GM21360 (cell line): ENCODE data around the gene CPEB2.

Experiments used
- ATAC-seq: cut with Tn5 transposase; IDR thresholded peaks from one replicate; pipeline ENCODE4 v1.9.1; 2021; ENCODE audit warnings: mild to moderate bottlenecking, moderate library complexity; ENCODE audit not compliant: unreplicated experiment

The CPEB2 gene

GRCh38 chr4:15007201-15007600 is 4.9 kb downstream of the CPEB2 start:
- ATAC-seq = no peak

- no peak for ATAC-seq
These were observed 7.8 kb downstream of the CPEB2 start for GRCh38 chr4:15010038-15010585.

DNA sequence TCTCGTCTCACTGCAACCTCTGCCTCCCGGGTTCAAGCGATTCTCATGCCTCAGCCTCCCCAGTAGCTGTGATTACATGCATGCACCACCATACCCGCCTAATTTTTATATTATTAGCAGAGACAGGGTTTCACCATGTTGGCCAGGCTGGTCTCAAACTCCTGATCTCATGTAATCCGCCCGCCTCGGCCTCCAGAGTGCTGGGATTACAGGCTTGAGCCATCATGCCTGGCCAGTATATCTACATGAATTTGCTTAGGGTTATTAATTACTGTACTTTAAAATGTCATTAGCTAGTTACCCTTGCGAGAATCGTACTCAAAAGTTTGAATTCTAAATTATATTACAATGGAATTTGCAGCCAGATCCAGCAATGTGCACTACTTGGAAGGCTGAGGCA is 8.9 kb downstream of the CPEB2 start:
- no peak for ATAC-seq

- no peak for ATAC-seq
These were observed 9.9 kb downstream of the CPEB2 start for GRCh38 chr4:15012017-15012788.

DNA sequence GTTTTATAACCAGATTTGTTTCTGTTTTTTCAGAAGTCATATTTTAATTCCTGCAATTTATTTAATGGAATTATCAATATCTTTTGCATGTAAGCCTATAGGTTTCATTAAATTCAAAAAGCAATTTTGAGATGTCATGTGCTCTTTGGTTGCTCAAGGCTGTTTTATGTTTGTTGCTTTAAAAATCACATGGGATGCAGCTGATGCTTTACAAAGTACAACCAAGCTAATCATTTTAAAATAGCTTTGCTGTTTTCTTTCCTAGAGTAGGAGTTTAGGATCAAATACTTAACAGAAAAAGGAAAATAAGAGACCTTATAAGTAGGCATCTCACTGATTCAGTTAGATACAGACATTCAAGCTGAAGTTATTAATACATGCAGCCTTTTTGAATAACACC is 11.3 kb downstream of the CPEB2 start:
- ATAC-seq = no peak

- ATAC-seq = no peak
These were observed 12.9 kb downstream of the CPEB2 start for GRCh38 chr4:15015170-15015569.

GRCh38 chr4:15018361-15018760 is 16.1 kb downstream of the CPEB2 start:
- no peak for ATAC-seq

DNA sequence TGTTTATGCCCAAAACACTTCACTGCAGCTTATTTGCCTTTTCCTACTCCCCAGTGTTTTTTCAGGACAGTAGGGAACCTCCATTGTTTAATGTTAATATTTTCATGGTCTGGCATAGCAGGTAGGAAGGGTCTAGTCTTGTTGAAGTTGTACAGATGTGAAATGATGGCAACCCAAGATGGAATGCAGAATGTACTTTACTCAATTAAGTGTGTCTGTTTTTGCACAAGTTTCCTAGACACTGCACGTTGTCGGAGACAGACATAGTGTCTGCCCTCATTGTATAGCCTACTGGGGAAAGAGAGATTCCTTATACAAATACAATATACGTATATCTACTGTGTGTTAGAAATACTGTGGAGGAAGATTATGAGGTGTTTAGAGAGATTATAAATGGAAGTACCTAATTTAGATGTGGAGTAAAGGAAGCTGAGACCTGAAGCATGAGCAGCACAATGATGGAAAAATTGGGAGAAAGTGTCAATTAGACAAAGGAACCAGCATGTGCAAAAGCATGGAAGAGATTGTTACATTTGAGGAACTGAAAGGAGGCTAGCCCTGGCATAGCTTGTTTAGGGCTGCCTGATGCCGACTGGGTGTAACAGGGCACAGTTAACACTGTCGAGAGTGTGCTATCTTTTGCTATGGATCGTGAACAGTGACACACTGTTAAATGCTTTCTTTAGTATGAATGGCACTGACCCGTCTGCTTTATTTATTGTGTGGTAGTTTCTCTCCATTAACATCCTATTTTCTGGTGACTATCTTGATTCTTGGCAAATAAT is 18.4 kb downstream of the CPEB2 start:
- ATAC-seq = no peak

DNA sequence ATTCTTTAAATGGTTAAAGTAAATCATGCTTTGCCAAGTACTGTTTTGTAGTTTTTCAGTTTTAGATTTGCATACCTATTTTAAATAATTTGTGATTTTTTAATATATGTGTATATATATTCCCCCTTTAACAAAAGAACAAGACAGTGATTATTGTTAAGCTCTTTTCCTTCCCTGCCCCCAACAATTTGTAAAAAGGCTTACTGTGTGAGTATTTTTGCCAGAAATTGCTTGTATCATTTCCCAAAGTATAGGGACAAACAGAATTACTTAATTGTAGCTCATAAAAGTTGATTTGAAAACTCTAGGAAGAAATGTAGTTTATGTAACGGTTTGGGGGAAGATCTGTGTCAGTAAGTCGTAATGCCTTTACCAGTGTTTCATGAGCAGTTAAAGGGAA is 19.0 kb downstream of the CPEB2 start:
- no peak for ATAC-seq

- no peak for ATAC-seq
These were observed 19.7 kb downstream of the CPEB2 start for GRCh38 chr4:15021946-15022345.

- ATAC-seq = no peak
These were observed 22.1 kb downstream of the CPEB2 start for GRCh38 chr4:15024386-15024785.

GRCh38 chr4:15025693-15026092 is 23.4 kb downstream of the CPEB2 start:
- no peak for ATAC-seq

DNA sequence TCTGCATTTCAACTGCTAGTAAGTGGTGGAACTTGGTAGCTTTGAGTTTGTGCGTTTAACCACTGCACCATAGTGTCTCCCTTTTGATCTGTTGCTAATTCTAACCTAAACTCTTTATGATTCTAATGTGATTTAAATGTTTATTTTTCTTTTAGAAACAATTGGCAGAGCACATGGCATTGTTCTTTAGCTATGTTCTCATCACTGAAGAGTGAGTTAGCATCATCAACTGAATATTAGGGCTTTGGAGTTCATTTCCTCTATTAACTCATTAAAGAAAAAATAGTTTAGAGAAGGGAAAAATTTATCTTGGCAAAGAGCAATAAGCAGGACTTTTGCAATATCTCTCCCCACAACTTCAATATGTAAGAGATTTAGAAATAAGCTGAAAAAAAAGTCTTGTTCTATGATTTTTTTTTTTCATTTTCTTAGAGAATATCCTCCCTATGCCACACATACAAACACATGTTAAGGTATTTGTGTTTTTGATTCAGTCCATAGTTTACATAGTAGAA is 25.7 kb downstream of the CPEB2 start:
- no peak for ATAC-seq

GRCh38 chr4:15031197-15031596 is 28.9 kb downstream of the CPEB2 start:
- ATAC-seq = no peak

DNA sequence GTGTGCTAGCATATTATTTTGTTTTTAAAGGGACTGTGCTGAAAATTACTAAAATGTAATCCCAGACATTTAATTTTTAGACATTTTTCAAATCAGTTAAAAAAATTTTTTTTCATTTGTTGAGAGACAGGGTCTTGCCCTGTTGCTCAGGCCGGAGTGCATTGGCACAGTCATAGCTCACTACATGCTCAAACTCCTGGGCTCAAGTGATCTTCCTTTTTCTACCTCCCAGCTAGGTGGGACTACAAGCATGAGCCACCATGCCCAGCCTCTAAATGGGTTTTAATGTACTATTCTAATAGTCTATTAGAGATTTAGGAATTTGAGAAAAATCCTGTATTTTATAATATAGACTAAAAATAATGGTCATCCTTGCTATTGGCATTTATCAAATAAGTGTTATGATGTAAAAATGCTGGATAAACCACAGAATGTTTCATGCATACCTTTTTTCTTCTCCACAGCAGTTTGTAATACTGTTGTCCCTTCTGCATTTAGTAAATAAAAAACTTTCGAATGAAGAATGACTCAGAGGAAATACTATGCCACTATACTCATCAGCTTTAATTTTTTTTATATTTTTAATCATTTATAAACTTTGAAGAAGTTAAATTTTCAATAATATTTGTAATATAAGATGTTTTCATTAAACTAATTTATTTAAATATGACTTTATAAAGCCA is 29.9 kb downstream of the CPEB2 start:
- ATAC-seq = no peak

DNA sequence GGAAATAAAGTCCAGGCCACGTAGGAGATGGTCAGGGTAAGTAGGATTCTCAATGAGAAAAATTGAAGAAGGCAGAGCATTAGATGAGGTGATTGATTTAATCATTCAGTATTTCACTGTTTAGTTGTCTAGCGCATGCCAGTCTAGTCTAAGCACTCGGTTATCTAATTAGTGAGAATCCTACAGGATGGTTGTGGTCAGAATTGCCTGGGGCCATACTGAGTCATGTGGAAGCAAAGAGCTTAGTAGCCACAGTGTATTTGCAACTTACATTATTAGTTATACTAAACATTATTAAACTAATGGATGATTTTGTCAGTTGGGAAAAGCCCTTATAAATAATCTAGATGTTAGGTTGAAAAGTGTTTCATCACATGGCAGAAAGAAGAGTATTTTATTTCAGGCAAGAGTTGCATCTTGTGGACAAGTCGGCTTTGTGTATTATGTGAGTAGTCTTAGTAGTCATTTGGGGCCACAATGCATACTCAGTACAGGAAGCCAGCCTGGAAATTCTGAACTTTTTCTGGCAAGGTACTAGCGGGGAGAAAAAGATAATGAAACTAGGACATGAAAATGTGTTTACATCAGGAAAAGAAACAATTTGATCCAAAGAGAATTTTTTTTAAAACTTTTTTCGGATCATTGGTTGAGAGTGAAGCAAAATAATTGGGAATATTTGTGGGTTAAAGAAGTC is 31.9 kb downstream of the CPEB2 start:
- ATAC-seq = no peak

DNA sequence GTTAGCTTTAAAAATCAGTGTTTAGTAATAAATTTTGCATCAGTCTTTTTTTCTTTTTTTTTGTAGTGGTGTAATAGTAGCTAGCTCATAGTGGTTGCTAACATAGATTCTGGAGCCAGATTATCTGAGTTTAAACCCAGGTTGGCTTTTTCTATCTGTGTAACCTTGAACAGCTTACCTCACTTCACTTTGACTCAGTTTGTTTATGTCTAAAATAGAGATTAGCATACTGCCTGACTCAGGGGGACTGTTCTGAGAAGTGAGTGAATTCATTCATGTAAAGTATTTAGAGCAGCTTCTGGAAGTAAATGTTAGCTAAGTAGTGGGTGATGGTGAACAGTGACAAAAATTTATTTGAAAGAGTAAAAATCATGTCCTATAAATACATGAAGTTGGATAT is 32.9 kb downstream of the CPEB2 start:
- no peak for ATAC-seq

DNA sequence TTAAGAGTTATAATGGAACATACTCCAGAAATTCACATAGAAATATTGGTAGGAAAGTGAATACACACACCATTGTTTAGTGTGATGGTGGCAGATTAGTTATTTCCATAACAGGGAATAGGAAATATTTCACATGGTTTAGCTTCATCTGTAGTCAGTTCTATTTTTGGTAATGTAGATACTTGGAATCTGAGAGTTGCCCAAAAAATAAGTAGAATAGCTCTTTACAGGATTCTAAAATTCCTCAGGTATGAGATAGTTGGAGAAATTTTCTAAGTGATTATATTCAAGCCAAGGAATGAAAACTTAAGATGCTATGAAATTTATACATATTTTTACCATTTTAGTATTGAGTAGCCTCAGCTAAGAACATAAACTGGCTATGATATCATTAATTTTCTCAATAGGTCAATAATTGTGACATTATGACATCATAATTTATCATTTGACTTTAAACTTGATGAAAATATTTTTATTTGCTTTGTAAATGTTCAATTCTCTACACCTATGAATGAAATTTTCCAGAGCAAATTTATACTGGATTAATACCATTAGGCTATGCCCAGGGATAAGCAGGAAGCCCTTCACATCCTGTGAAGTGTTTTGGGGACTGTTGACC is 35.8 kb downstream of the CPEB2 start:
- no peak for ATAC-seq

GRCh38 chr4:15040916-15041463 is 38.7 kb downstream of the CPEB2 start:
- ATAC-seq = no peak
